Endothelial cell (in vitro differentiated cells): ENCODE data around the gene CDC37. TPM values are rescaled to one million over a fixed set of nuclear protein-coding genes. Genes with fewer than 3 reads are reported as not detected.
"Not testable (repeated sequence)": the region's sequence is repeated elsewhere in the genome, so short reads cannot be mapped to it uniquely, and the experiment has no call there.

Experiments
- DNase-seq: peaks from one replicate; pipeline ENCODE4 v3.0.0; 2021; ENCODE audit warnings: low spot score
- H3K27ac Mint-ChIP-seq: one replicate; pipeline ENCODE4 v1.8.0; 2021; ENCODE audit warnings: mixed read lengths, inconsistent platforms; ENCODE audit not compliant: unreplicated experiment
- H3K27me3 Mint-ChIP-seq: one replicate; pipeline ENCODE4 v1.8.0; 2021; ENCODE audit warnings: mild to moderate bottlenecking, moderate library complexity, mixed read lengths, inconsistent platforms; ENCODE audit not compliant: unreplicated experiment
- H3K36me3 Mint-ChIP-seq: one replicate; pipeline ENCODE4 v1.8.0; 2021; ENCODE audit warnings: mild to moderate bottlenecking, low read depth, mixed read lengths, inconsistent platforms; ENCODE audit not compliant: unreplicated experiment
- H3K4me1 Mint-ChIP-seq: one replicate; pipeline ENCODE4 v1.8.0; 2021; ENCODE audit warnings: mild to moderate bottlenecking, mixed read lengths, inconsistent platforms; ENCODE audit not compliant: unreplicated experiment
- H3K4me3 Mint-ChIP-seq: one replicate; pipeline ENCODE4 v1.8.0; 2021; ENCODE audit warnings: mild to moderate bottlenecking, mixed read lengths, inconsistent platforms; ENCODE audit not compliant: unreplicated experiment
- H3K9me3 Mint-ChIP-seq: one replicate; pipeline ENCODE4 v1.8.0; 2021; ENCODE audit warnings: mixed read lengths, inconsistent platforms; ENCODE audit not compliant: unreplicated experiment
- CTCF ChIP-seq: fragments of 200-600 bp; sonication (generic); IDR thresholded peaks from one replicate; pipeline ENCODE4 v1.5.0; 2021; ENCODE audit warnings: antibody characterized with exemption; ENCODE audit not compliant: unreplicated experiment
- total RNA-seq: library from RNA; stranded (reverse); fragmentation: NEBNext Ultra II Directional; extraction: Animal tissue kit (Norgen Biotek cat#: 25700); gene quantifications from one replicate; pipeline ENCODE4 v1.2.1, GENCODE V29; 2021; ENCODE audit not compliant: unreplicated experiment

Gene CDC37
- total RNA-seq, 1 donor from 2014 or later, result 386 TPM

GRCh38 chr19:10402441-10403038 is 802 bp downstream of the CDC37 start:
- Mint-ChIP-seq H3K4me1 (peaks cover 35% of the 10 kb centered on the region), H3K9me3 (no peaks in the 10 kb centered on the region), H3K27ac (peak overlapping the region; percentile 99), H3K27me3 (peaks cover 31% of the 10 kb centered on the region), H3K36me3 (peaks cover 24% of the 10 kb centered on the region), H3K4me3 (peak overlapping the region; percentile 100)
- peak; percentile 80 for DNase-seq
- TF ChIP-seq CTCF, result no peak

GRCh38 chr19:10399878-10400277 is 3.5 kb downstream of the CDC37 start:
- Mint-ChIP-seq H3K4me3 (no peak overlapping the region), H3K27me3 (peaks cover 31% of the 10 kb centered on the region), H3K36me3 (peaks cover 37% of the 10 kb centered on the region), H3K9me3 (no peaks in the 10 kb centered on the region), H3K27ac (no peak overlapping the region), H3K4me1 (peaks cover 32% of the 10 kb centered on the region)
- no peak for TF ChIP-seq CTCF
- DNase-seq, result no peak

GRCh38 chr19:10399340-10399739 is 4.0 kb downstream of the CDC37 start:
- not testable (repeated sequence) for H3K4me3 Mint-ChIP-seq, H3K27ac Mint-ChIP-seq, H3K9me3 Mint-ChIP-seq, DNase-seq
- peaks cover 29% of the 10 kb centered on the region for H3K27me3 Mint-ChIP-seq
- peaks cover 37% of the 10 kb centered on the region for H3K36me3 Mint-ChIP-seq
- H3K4me1 Mint-ChIP-seq, result peaks cover 32% of the 10 kb centered on the region

GRCh38 chr19:10398819-10399218 is 4.5 kb downstream of the CDC37 start:
- Mint-ChIP-seq H3K36me3 (peaks cover 37% of the 10 kb centered on the region), H3K9me3 (no peaks in the 10 kb centered on the region), H3K27ac (no peak overlapping the region), H3K27me3 (peaks cover 27% of the 10 kb centered on the region), H3K4me1 (peaks cover 32% of the 10 kb centered on the region), H3K4me3 (no peak overlapping the region)
- TF ChIP-seq CTCF, result no peak
- no peak for DNase-seq

GRCh38 chr19:10395917-10396316 is 7.4 kb downstream of the CDC37 start:
- H3K9me3 Mint-ChIP-seq, result no peaks in the 10 kb centered on the region
- H3K27me3 Mint-ChIP-seq, result peaks cover 14% of the 10 kb centered on the region
- no peak overlapping the region for H3K4me3 Mint-ChIP-seq
- H3K4me1 Mint-ChIP-seq, result peaks cover 16% of the 10 kb centered on the region
- no peak for TF ChIP-seq CTCF
- no peak overlapping the region for H3K27ac Mint-ChIP-seq
- no peak for DNase-seq
- H3K36me3 Mint-ChIP-seq, result peaks cover 37% of the 10 kb centered on the region
